Breast epithelium (tissue), 4 donors: ENCODE measurements around the gene AGTR1. TPM values are rescaled to one million over a fixed set of nuclear protein-coding genes. Genes with fewer than 3 reads are reported as not detected.

ENCODE experiments used
- DNase-seq, 2 donors: peaks; one replicate each; pipeline ENCODE4 v3.0.0-alpha.2; 2019; ENCODE audit warnings: low spot score in 2 of 2
- H3K27ac ChIP-seq, 2 donors: fragments of 200-600 bp; sonication (generic) in 1 of 2; one replicate each; pipeline ENCODE4 v1.5.1; 2016 to 2019; ENCODE audit warnings: mild to moderate bottlenecking in 1 of 2
- H3K27me3 ChIP-seq, 2 donors: fragments of 200-600 bp; sonication (generic) in 1 of 2; one replicate each; pipeline versions ENCODE4 v1.5.1 to v1.6.0; 2017 to 2019; ENCODE audit warnings: control low read depth in 1 of 2, mild to moderate bottlenecking in 1 of 2
- H3K36me3 ChIP-seq: fragments of 200-600 bp; one replicate; pipeline ENCODE4 v1.5.1; 2019
- H3K4me1 ChIP-seq, 2 donors: fragments of 200-600 bp; sonication (generic); one replicate each; pipeline ENCODE4 v1.5.1; 2016 to 2019; ENCODE audit warnings: control low read depth in 1 of 2
- H3K4me3 ChIP-seq, 3 donors: fragments of 200-600 bp; sonication (generic); 1 replicate in 2 of 3; 2 replicates in 1 of 3; pipeline ENCODE4 v1.5.1; 2016 to 2019; ENCODE audit warnings: mild to moderate bottlenecking in 3 of 3, moderate library complexity in 2 of 3
- H3K9me3 ChIP-seq, 2 donors: fragments of 200-600 bp; sonication (generic) in 1 of 2; one replicate each; pipeline ENCODE4 v1.5.1; 2016 to 2019; ENCODE audit warnings: control low read depth in 1 of 2
- CTCF ChIP-seq, 3 donors: fragments of 450-650 bp; IDR thresholded peaks; one replicate each; pipeline ENCODE4 v1.5.1; 2016 to 2017; ENCODE audit warnings: antibody characterized with exemption in 3 of 3, mild to moderate bottlenecking in 3 of 3, moderate library complexity in 3 of 3
- POLR2A ChIP-seq: fragments of 450-650 bp; IDR thresholded peaks from one replicate; pipeline ENCODE4 v1.6.1; 2016; ENCODE audit warnings: antibody characterized with exemption, mild to moderate bottlenecking, moderate library complexity
- POLR2AphosphoS5 ChIP-seq, 3 donors: sonication (generic); formaldehyde crosslinking; IDR thresholded peaks; one replicate each; pipeline ENCODE4 v1.6.1; 2017; ENCODE audit warnings: antibody characterized with exemption in 3 of 3
- intact Hi-C: fragments of 100-400 bp; cut with DNase I; formaldehyde crosslinking; loops from one replicate; pipeline ENCODE4 v1.15.1; 2023; ENCODE audit warnings: low total_unique reads
- total RNA-seq, 3 donors: library from RNA; depleted of rRNA; stranded (reverse); fragments of >200 nt; gene quantifications; one replicate each; pipeline ENCODE4 v1.1.0, GENCODE V29; 2016

The AGTR1 gene
- total RNA-seq, 3 donors from 2014 or later = 17.3 to 77.9 (median 20.3) TPM

DNA sequence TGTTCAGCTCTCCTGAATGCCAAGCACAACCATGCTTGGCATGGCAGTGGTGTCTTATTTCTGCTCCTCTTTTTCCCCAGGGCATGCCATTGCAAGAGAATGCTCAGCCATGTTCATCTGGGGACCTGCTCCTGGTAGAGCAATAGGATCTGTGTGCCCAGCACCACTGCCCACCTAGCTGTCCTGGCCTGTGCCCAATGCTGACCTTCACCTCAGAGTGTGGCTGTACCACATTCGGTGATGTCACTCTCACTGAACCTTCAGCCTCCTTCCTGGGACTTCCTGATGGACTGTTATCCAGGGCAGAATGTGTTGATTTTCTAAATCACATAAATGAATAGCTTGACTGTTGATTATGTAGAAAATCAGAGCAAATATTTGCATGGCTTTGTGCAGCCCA, 42.0 kb downstream of the AGTR1 start:
- H3K4me3 ChIP-seq = no peak overlapping the region
- H3K27ac ChIP-seq = no peak overlapping the region
- no peaks in the 10 kb centered on the region for H3K9me3 ChIP-seq
- no peaks in the 10 kb centered on the region for H3K36me3 ChIP-seq
- DNase-seq = no peak
- intact Hi-C loops = no loop called here
- TF ChIP-seq POLR2AphosphoS5 (IDR thresholded peaks at IDR 0.05) = no peak
- no peak for TF ChIP-seq POLR2A
- no peak for TF ChIP-seq CTCF (IDR thresholded peaks at IDR 0.05)
- H3K4me1 ChIP-seq = no peaks in the 10 kb centered on the region
- no peaks in the 10 kb centered on the region for H3K27me3 ChIP-seq

GRCh38 chr3:148740291-148740690, 42.6 kb downstream of the AGTR1 start:
- H3K4me1 ChIP-seq = no peaks in the 10 kb centered on the region
- H3K36me3 ChIP-seq = no peaks in the 10 kb centered on the region
- DNase-seq = no peak
- intact Hi-C loops = no loop called here
- no peaks in the 10 kb centered on the region for H3K9me3 ChIP-seq
- no peak overlapping the region for H3K4me3 ChIP-seq
- H3K27me3 ChIP-seq = no peaks in the 10 kb centered on the region
- TF ChIP-seq CTCF (IDR thresholded peaks at IDR 0.05) (no peak), POLR2A (no peak), POLR2AphosphoS5 (IDR thresholded peaks at IDR 0.05) (no peak)
- H3K27ac ChIP-seq = no peak overlapping the region

DNA sequence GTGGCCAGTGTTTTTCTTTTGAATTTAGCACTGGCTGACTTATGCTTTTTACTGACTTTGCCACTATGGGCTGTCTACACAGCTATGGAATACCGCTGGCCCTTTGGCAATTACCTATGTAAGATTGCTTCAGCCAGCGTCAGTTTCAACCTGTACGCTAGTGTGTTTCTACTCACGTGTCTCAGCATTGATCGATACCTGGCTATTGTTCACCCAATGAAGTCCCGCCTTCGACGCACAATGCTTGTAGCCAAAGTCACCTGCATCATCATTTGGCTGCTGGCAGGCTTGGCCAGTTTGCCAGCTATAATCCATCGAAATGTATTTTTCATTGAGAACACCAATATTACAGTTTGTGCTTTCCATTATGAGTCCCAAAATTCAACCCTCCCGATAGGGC, 43.5 kb downstream of the AGTR1 start:
- Histone ChIP-seq H3K36me3 (no peaks in the 10 kb centered on the region), H3K9me3 (no peaks in the 10 kb centered on the region), H3K27me3 (no peaks in the 10 kb centered on the region), H3K27ac (no peak overlapping the region), H3K4me1 (no peaks in the 10 kb centered on the region), H3K4me3 (no peak overlapping the region)
- TF ChIP-seq POLR2A = no peak
- no peak for TF ChIP-seq CTCF (IDR thresholded peaks at IDR 0.05)
- TF ChIP-seq POLR2AphosphoS5 (IDR thresholded peaks at IDR 0.05) = no peak
- DNase-seq = no peak
- intact Hi-C loops = no loop called here

DNA sequence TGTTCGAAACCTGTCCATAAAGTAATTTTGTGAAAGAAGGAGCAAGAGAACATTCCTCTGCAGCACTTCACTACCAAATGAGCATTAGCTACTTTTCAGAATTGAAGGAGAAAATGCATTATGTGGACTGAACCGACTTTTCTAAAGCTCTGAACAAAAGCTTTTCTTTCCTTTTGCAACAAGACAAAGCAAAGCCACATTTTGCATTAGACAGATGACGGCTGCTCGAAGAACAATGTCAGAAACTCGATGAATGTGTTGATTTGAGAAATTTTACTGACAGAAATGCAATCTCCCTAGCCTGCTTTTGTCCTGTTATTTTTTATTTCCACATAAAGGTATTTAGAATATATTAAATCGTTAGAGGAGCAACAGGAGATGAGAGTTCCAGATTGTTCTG, 44.4 kb downstream of the AGTR1 start:
- Histone ChIP-seq H3K27me3 (no peaks in the 10 kb centered on the region), H3K36me3 (no peaks in the 10 kb centered on the region), H3K27ac (no peak overlapping the region), H3K4me1 (no peaks in the 10 kb centered on the region), H3K9me3 (no peaks in the 10 kb centered on the region), H3K4me3 (no peak overlapping the region)
- TF ChIP-seq POLR2AphosphoS5 (IDR thresholded peaks at IDR 0.05) = no peak
- TF ChIP-seq CTCF (IDR thresholded peaks at IDR 0.05) = no peak
- TF ChIP-seq POLR2A = no peak
- no peak for DNase-seq
- intact Hi-C loops = no loop called here

- no peaks in the 10 kb centered on the region for H3K27me3 ChIP-seq
- H3K4me1 ChIP-seq = no peaks in the 10 kb centered on the region
- H3K4me3 ChIP-seq = no peak overlapping the region
- no peak for DNase-seq
- no peaks in the 10 kb centered on the region for H3K9me3 ChIP-seq
- H3K27ac ChIP-seq = no peak overlapping the region
- intact Hi-C loops = no loop called here
- TF ChIP-seq POLR2AphosphoS5 (IDR thresholded peaks at IDR 0.05) (no peak), CTCF (IDR thresholded peaks at IDR 0.05) (no peak)
- H3K36me3 ChIP-seq = no peaks in the 10 kb centered on the region
Observed at GRCh38 chr3:148746053-148746452, 48.4 kb downstream of the AGTR1 start.
